ENCODE measurements around the gene CETN1. TPM values are rescaled to one million over a fixed set of nuclear protein-coding genes. Genes with fewer than 3 reads are reported as not detected.

Gene CETN1
- total RNA-seq, 1 donor from 2014 or later = not detected

DNA sequence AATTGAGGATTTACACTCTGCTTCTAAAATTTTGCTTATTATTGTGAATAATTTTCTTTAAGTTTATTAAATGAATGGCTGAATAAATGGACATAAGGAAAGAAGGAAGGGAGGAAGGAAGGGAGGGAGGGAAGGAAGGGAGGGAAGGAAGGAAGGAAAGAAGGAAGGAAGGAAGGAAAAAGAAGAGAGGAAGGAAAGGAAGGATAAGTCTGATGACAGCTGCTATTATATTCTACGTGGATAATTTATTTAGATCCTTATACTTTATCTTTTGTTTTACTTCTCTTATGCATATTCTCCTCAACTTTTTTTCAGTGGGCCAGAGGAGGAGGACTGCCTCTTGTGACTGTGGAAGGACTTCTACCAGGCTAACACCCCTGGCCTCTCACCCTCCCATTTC is 34.0 kb downstream of the CETN1 start:
- TF ChIP-seq, protein P1, sequence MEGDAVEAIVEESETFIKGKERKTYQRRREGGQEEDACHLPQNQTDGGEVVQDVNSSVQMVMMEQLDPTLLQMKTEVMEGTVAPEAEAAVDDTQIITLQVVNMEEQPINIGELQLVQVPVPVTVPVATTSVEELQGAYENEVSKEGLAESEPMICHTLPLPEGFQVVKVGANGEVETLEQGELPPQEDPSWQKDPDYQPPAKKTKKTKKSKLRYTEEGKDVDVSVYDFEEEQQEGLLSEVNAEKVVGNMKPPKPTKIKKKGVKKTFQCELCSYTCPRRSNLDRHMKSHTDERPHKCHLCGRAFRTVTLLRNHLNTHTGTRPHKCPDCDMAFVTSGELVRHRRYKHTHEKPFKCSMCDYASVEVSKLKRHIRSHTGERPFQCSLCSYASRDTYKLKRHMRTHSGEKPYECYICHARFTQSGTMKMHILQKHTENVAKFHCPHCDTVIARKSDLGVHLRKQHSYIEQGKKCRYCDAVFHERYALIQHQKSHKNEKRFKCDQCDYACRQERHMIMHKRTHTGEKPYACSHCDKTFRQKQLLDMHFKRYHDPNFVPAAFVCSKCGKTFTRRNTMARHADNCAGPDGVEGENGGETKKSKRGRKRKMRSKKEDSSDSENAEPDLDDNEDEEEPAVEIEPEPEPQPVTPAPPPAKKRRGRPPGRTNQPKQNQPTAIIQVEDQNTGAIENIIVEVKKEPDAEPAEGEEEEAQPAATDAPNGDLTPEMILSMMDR (IDR thresholded peaks at IDR 0.05; ENCODE audit: insufficient read depth, low read length, poor library complexity, severe bottlenecking) = no peak
- Histone ChIP-seq H3K4me3 (ENCODE audit: low read depth, low read length) (no peak overlapping the region), H3K27me3 (ENCODE audit: control insufficient read depth, insufficient read depth, low read length) (no peaks in the 10 kb centered on the region), H3K36me3 (ENCODE audit: control insufficient read depth, insufficient read depth, low read length) (no peaks in the 10 kb centered on the region)
- no peak for DNase-seq (ENCODE audit: low read depth)

DNA sequence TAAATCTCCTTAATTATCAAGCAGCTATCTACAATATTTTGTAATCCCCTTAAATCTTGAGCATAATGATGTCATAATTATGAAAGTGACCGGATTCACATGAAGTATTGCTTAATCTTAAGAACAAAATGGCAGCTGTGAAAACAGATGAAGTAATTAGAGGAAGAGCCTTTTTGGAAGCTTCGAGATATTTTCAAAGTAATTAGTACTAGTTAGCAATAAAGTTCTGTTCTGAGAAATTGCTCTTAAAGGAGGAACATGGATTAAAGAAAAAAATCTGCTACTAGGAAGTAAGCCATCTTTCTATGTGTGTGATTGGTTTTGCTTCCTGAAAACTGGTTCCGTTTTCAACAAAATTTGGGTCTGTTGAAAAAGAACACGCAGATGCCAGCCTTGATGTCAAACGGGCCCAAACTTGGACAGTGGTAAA is 34.9 kb downstream of the CETN1 start:
- Histone ChIP-seq H3K4me3 (ENCODE audit: low read depth, low read length) (no peak overlapping the region), H3K27me3 (ENCODE audit: control insufficient read depth, insufficient read depth, low read length) (no peaks in the 10 kb centered on the region), H3K36me3 (ENCODE audit: control insufficient read depth, insufficient read depth, low read length) (no peaks in the 10 kb centered on the region)
- TF ChIP-seq, protein P1 (IDR thresholded peaks at IDR 0.05; ENCODE audit: insufficient read depth, low read length, poor library complexity, severe bottlenecking) = no peak
- DNase-seq (ENCODE audit: low read depth) = no peak

DNA sequence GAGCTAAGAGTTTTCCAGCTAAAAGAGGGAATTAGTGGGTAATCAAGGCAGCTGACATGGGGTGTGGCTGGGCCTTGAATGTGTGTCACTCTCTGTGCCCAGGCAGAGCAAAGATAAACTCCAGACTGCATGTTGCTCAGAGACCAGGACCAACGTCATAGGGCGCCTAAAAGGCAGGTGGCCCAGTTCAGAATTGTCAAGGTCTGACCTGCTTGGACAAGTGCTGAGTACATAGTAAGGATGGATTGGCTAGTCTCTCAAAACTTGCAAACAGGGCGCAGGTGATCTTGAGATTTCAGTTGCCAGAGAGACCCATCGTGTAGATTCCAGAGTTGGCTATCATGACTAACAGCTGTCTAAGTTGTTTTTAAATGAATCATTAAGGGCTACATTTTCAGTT is 35.6 kb downstream of the CETN1 start:
- Histone ChIP-seq H3K36me3 (ENCODE audit: control insufficient read depth, insufficient read depth, low read length) (no peaks in the 10 kb centered on the region), H3K27me3 (ENCODE audit: control insufficient read depth, insufficient read depth, low read length) (no peaks in the 10 kb centered on the region), H3K4me3 (ENCODE audit: low read depth, low read length) (no peak overlapping the region)
- TF ChIP-seq, protein P1 (IDR thresholded peaks at IDR 0.05; ENCODE audit: insufficient read depth, low read length, poor library complexity, severe bottlenecking) = no peak
- DNase-seq (ENCODE audit: low read depth) = no peak

DNA sequence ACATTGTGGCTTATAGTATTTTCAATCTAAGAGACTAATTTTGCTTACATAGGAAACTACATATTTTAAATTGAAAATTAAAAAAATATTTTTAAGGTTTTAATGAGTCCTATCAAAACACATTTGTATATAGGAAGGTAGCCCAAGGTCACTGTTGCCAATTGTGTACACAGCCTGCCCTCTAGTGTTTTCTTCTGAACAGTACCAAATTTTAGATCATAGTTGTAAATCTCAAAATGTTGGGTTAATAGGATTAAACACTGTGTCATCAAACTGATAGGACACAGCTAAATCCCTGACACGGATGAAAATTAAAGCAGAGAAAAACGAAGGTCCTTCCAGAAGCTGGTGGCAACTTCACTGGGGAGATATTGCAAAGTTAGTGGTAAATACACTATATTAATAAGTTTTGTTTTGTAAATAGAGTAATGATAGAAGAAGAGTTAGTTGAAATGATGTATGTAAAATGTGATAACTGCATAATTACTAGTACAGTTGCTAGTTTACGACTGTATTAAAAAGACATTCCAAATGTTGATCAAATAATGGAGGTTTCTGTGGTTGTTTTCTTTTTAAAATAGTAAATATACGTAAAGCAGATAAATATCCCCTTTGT is 36.3 kb downstream of the CETN1 start:
- Histone ChIP-seq H3K4me3 (ENCODE audit: low read depth, low read length) (no peak overlapping the region), H3K36me3 (ENCODE audit: control insufficient read depth, insufficient read depth, low read length) (no peaks in the 10 kb centered on the region), H3K27me3 (ENCODE audit: control insufficient read depth, insufficient read depth, low read length) (no peaks in the 10 kb centered on the region)
- no peak for DNase-seq (ENCODE audit: low read depth)
- TF ChIP-seq, protein P1 (IDR thresholded peaks at IDR 0.05; ENCODE audit: insufficient read depth, low read length, poor library complexity, severe bottlenecking) = peak; percentile 63

DNA sequence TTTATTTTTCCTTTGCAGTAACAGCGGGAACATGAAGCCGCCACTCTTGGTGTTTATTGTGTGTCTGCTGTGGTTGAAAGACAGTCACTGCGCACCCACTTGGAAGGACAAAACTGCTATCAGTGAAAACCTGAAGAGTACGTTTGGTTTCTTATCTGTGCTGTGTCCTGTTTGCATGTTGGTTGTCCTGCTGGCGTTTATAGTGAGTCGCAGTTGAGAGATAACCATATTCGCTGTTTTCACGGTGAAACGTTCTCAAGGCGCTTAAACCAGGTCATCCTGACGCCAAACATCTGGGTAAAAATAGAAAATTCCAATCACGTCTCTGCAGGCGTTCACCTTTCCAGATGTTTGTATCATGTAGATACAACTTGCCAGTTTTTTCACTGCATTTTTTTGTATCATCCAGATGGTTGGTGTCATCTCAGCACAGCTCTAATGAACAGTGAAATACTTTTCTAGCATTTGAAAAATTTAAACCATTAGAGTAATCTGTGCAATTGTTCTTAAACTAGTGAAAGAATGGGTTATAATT is 37.9 kb downstream of the CETN1 start:
- TF ChIP-seq, protein P1 (IDR thresholded peaks at IDR 0.05; ENCODE audit: insufficient read depth, low read length, poor library complexity, severe bottlenecking) = no peak
- no peaks in the 10 kb centered on the region for H3K36me3 ChIP-seq (ENCODE audit: control insufficient read depth, insufficient read depth, low read length)
- DNase-seq (ENCODE audit: low read depth) = no peak
- H3K4me3 ChIP-seq (ENCODE audit: low read depth, low read length) = no peak overlapping the region
- no peaks in the 10 kb centered on the region for H3K27me3 ChIP-seq (ENCODE audit: control insufficient read depth, insufficient read depth, low read length)

DNA sequence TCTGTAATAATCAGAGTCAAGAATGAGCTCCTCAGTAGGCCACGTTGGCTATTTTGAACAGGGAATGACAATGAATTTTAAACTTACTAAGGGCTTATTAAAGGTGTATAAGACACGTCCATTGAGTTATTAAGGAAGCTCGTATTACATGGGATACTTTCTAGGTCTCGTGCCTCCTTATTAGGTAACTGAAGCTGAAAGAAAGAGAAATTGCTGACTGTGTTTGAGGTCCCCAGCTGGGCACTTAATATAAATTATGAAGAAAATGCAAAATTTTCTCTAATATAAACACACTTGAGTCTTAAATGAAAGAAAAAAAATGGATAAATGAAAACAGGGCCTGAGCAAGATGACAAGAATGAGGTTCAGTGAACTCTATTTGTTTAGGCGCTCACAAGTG is 38.4 kb downstream of the CETN1 start:
- no peak for DNase-seq (ENCODE audit: low read depth)
- TF ChIP-seq, protein P1 (IDR thresholded peaks at IDR 0.05; ENCODE audit: insufficient read depth, low read length, poor library complexity, severe bottlenecking) = no peak

More for the DNA sequence above, 38.4 kb downstream of the CETN1 start:
- Histone ChIP-seq H3K4me3 (ENCODE audit: low read depth, low read length) (no peak overlapping the region), H3K36me3 (ENCODE audit: control insufficient read depth, insufficient read depth, low read length) (no peaks in the 10 kb centered on the region), H3K27me3 (ENCODE audit: control insufficient read depth, insufficient read depth, low read length) (no peaks in the 10 kb centered on the region)

Data from kidney epithelial cell (primary cell).